Measurements from ENCODE around the gene CHRNA7.
"Not testable (repeated sequence)": the region's sequence is repeated elsewhere in the genome, so short reads cannot be mapped to it uniquely, and the experiment has no call there.

Gene CHRNA7

GRCh38 chr15:32196206-32196605, 165.9 kb downstream of the CHRNA7 start:
- DNase-seq: not testable (repeated sequence)

- not testable (repeated sequence) for DNase-seq
Measured at GRCh38 chr15:32198938-32199337, 168.6 kb downstream of the CHRNA7 start.

- DNase-seq: not testable (repeated sequence)
Measured at GRCh38 chr15:32209081-32209480, 178.8 kb downstream of the CHRNA7 start.

GRCh38 chr15:32218666-32219065, 188.4 kb downstream of the CHRNA7 start:
- no peak for DNase-seq
